GM21381 (cell line): ENCODE results near the gene MRPL53.

Source experiments
- ATAC-seq: cut with Tn5 transposase; IDR thresholded peaks from one replicate; pipeline ENCODE4 v1.9.1; 2021; ENCODE audit warnings: mild to moderate bottlenecking, moderate library complexity; ENCODE audit not compliant: unreplicated experiment

Gene MRPL53

GRCh38 chr2:74429487-74430451 is 42.7 kb downstream of the MRPL53 start:
- no peak for ATAC-seq

- ATAC-seq = no peak
Observed at GRCh38 chr2:74428675-74429074, 43.8 kb downstream of the MRPL53 start.

GRCh38 chr2:74427551-74427950 is 44.9 kb downstream of the MRPL53 start:
- no peak for ATAC-seq

GRCh38 chr2:74426181-74426758 is 46.2 kb downstream of the MRPL53 start:
- no peak for ATAC-seq

- no peak for ATAC-seq
Observed at GRCh38 chr2:74425523-74425922, 47.0 kb downstream of the MRPL53 start.

GRCh38 chr2:74424995-74425406 is 47.5 kb downstream of the MRPL53 start:
- no peak for ATAC-seq

- ATAC-seq = no peak
Observed at GRCh38 chr2:74424139-74424992, 48.1 kb downstream of the MRPL53 start.

- no peak for ATAC-seq
Observed at GRCh38 chr2:74423231-74424095, 49.0 kb downstream of the MRPL53 start.
